ENCODE results near the gene TRIM5. TPM values are rescaled to one million over a fixed set of nuclear protein-coding genes. Genes with fewer than 3 reads are reported as not detected.
"Not testable (repeated sequence)": the region's sequence is repeated elsewhere in the genome, so short reads cannot be mapped to it uniquely, and the experiment has no call there.

The TRIM5 gene
- total and polyA plus RNA-seq, 2 experiments from 2014 or later, result 20.8 to 21.0 TPM

DNA sequence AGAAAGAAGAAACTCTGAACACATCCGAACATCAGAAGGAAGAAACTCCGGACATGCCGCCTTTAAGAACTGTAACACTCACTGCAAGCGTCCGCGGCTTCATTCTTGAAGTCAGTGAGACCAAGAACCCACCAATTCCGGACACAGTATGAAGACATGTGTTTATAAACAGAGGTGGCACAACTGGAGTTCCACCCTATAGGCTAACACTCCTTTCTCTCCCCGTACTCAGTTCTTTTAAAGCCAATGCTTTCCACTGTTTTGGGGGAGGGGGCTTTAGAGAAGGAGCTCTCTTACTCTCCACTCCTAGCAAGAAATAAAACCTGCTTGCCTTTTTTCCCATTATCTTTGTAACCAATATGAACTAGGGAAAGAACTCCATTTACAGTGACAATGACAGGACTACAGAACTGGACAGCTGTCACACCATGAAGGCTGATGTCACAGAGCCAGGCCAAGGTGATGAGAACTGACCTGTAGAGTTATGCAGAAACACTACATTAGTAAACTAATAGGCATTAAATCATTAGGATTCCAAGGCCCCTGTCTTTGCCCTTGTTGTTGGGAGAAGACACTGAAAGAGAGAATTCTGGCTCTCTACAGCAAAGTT, 733 bp downstream of the TRIM5 start:
- ATAC-seq, result no peak
- peaks cover 24% of the 10 kb centered on the region for H3K36me3 Mint-ChIP-seq (ENCODE audit: low read depth)
- Histone ChIP-seq H2AFZ (no peak overlapping the region), H3K4me2 (peak overlapping the region; percentile 69), H3K27me3 (ENCODE audit: insufficient read depth) (no peaks in the 10 kb centered on the region), H3K4me1 (ENCODE audit: insufficient read depth) (peaks cover 6% of the 10 kb centered on the region; the same call in 1 of the 2 replicates), H3F3A (replicated peaks; ENCODE audit: low read depth) (no peaks in the 10 kb centered on the region), H4K20me1 (replicated peaks; ENCODE audit: insufficient read depth) (no peaks in the 10 kb centered on the region), H3K4me3 (peak overlapping the region; percentile 49), H3K36me3 (ENCODE audit: insufficient read depth) (no peaks in the 10 kb centered on the region; the same call in 1 of the 2 replicates), H3K9me2 (ENCODE audit: insufficient read depth) (0 out of 2 replicates have a peak, but pooled peaks cover 4% of the 10 kb centered on the region), H3K27ac (ENCODE audit: low read depth) (peak overlapping the region; percentile 68), H3K79me2 (replicated peaks; ENCODE audit: insufficient read depth) (peaks cover 16% of the 10 kb centered on the region)
- peak overlapping the region; percentile 99 for H3K27ac Mint-ChIP-seq
- peaks cover 15% of the 10 kb centered on the region; the same call in 2 of the 3 replicates for H3K9me3 Mint-ChIP-seq
- H3K27me3 Mint-ChIP-seq (ENCODE audit: insufficient read depth, low read depth, poor library complexity), result peaks cover 8% of the 10 kb centered on the region
- no peak for DNase-seq (ENCODE audit: low spot score)
- peaks cover 25% of the 10 kb centered on the region for H3K4me1 Mint-ChIP-seq
- TF ChIP-seq NANOG (IDR thresholded peaks at IDR 0.05; ENCODE audit: borderline replicate concordance), result no peak
- peak overlapping the region; percentile 79 for H3K4me3 Mint-ChIP-seq

- H2AFZ ChIP-seq; H4K20me1 ChIP-seq (replicated peaks; ENCODE audit: insufficient read depth); DNase-seq (ENCODE audit: low spot score); H3K9me2 ChIP-seq (ENCODE audit: insufficient read depth); H3K4me1 ChIP-seq (ENCODE audit: insufficient read depth); H3K36me3 ChIP-seq (ENCODE audit: insufficient read depth); H3K4me3 ChIP-seq; H3K27me3 Mint-ChIP-seq (ENCODE audit: insufficient read depth, low read depth, poor library complexity); H3K27me3 ChIP-seq (ENCODE audit: insufficient read depth); H3K4me2 ChIP-seq; H3K27ac ChIP-seq (ENCODE audit: low read depth); ATAC-seq; H3F3A ChIP-seq (replicated peaks; ENCODE audit: low read depth): not testable (repeated sequence)
- H3K4me1 Mint-ChIP-seq, result peaks cover 20% of the 10 kb centered on the region
- H3K79me2 ChIP-seq (replicated peaks; ENCODE audit: insufficient read depth), result peaks cover 16% of the 10 kb centered on the region
- peaks cover 29% of the 10 kb centered on the region for H3K36me3 Mint-ChIP-seq (ENCODE audit: low read depth)
- peak overlapping the region; percentile 79; the same call in 2 of the 3 replicates for H3K4me3 Mint-ChIP-seq
- H3K9me3 Mint-ChIP-seq, result peaks cover 15% of the 10 kb centered on the region; the same call in 2 of the 3 replicates
- H3K27ac Mint-ChIP-seq, result peak overlapping the region; percentile 74; the same call in 1 of the 2 replicates
Observed at GRCh38 chr11:5683620-5684019, 1.3 kb downstream of the TRIM5 start.

GRCh38 chr11:5682890-5683441, 1.9 kb downstream of the TRIM5 start:
- not testable (repeated sequence) for H3K27ac Mint-ChIP-seq; H3K27me3 ChIP-seq (ENCODE audit: insufficient read depth); H3K4me3 Mint-ChIP-seq; H4K20me1 ChIP-seq (replicated peaks; ENCODE audit: insufficient read depth); H3K9me2 ChIP-seq (ENCODE audit: insufficient read depth); H3K27ac ChIP-seq (ENCODE audit: low read depth); H3K4me2 ChIP-seq; H3F3A ChIP-seq (replicated peaks; ENCODE audit: low read depth); H3K4me3 ChIP-seq; H3K27me3 Mint-ChIP-seq (ENCODE audit: insufficient read depth, low read depth, poor library complexity); ATAC-seq; H3K4me1 ChIP-seq (ENCODE audit: insufficient read depth); DNase-seq (ENCODE audit: low spot score); H2AFZ ChIP-seq
- Mint-ChIP-seq H3K36me3 (ENCODE audit: low read depth) (peaks cover 35% of the 10 kb centered on the region), H3K4me1 (peaks cover 20% of the 10 kb centered on the region), H3K9me3 (peaks cover 10% of the 10 kb centered on the region; the same call in 2 of the 3 replicates)
- peaks cover 10% of the 10 kb centered on the region for H3K36me3 ChIP-seq (ENCODE audit: insufficient read depth)
- peaks cover 16% of the 10 kb centered on the region for H3K79me2 ChIP-seq (replicated peaks; ENCODE audit: insufficient read depth)

GRCh38 chr11:5679811-5680210, 5.1 kb downstream of the TRIM5 start:
- no peak for ATAC-seq
- H4K20me1 ChIP-seq (replicated peaks; ENCODE audit: insufficient read depth), result no peaks in the 10 kb centered on the region; the same call in 1 of the 2 replicates
- H3K4me1 ChIP-seq (ENCODE audit: insufficient read depth), result peaks cover 6% of the 10 kb centered on the region; the same call in 1 of the 2 replicates
- H3K9me2 ChIP-seq (ENCODE audit: insufficient read depth), result no peaks in the 10 kb centered on the region
- peaks cover 18% of the 10 kb centered on the region for H3K36me3 ChIP-seq (ENCODE audit: insufficient read depth)
- DNase-seq (ENCODE audit: low spot score), result no peak
- H3K27ac ChIP-seq (ENCODE audit: low read depth), result no peak overlapping the region
- H3K4me3 ChIP-seq, result no peak overlapping the region
- H3K36me3 Mint-ChIP-seq (ENCODE audit: low read depth), result peaks cover 61% of the 10 kb centered on the region
- H3K4me2 ChIP-seq, result no peak overlapping the region
- no peaks in the 10 kb centered on the region for H3K27me3 ChIP-seq (ENCODE audit: insufficient read depth)
- H3K4me3 Mint-ChIP-seq, result no peak overlapping the region
- peaks cover 16% of the 10 kb centered on the region for H3K4me1 Mint-ChIP-seq
- H3F3A ChIP-seq (replicated peaks; ENCODE audit: low read depth), result no peaks in the 10 kb centered on the region
- H3K27ac Mint-ChIP-seq, result no peak overlapping the region
- H3K27me3 Mint-ChIP-seq (ENCODE audit: insufficient read depth, low read depth, poor library complexity), result peaks cover 4% of the 10 kb centered on the region
- H2AFZ ChIP-seq, result no peak overlapping the region
- peaks cover 12% of the 10 kb centered on the region; the same call in 2 of the 3 replicates for H3K9me3 Mint-ChIP-seq
- peaks cover 16% of the 10 kb centered on the region for H3K79me2 ChIP-seq (replicated peaks; ENCODE audit: insufficient read depth)
- TF ChIP-seq, protein P1, sequence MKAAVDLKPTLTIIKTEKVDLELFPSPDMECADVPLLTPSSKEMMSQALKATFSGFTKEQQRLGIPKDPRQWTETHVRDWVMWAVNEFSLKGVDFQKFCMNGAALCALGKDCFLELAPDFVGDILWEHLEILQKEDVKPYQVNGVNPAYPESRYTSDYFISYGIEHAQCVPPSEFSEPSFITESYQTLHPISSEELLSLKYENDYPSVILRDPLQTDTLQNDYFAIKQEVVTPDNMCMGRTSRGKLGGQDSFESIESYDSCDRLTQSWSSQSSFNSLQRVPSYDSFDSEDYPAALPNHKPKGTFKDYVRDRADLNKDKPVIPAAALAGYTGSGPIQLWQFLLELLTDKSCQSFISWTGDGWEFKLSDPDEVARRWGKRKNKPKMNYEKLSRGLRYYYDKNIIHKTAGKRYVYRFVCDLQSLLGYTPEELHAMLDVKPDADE (IDR thresholded peaks at IDR 0.05), result no peak
